ENCODE data around the gene CEACAM1. TPM values are rescaled to one million over a fixed set of nuclear protein-coding genes. Genes with fewer than 3 reads are reported as not detected.
"Not testable (repeated sequence)": the region's sequence is repeated elsewhere in the genome, so short reads cannot be mapped to it uniquely, and the experiment has no call there.

CEACAM1 gene
- total and polyA plus RNA-seq, 2 donors from 2014 or later = 33.1 to 34.3 TPM

- no peak overlapping the region for H3K4me3 ChIP-seq (ENCODE audit: low read length in 3 of 3)
- no peaks in the 10 kb centered on the region for H3K27me3 ChIP-seq (ENCODE audit: control insufficient read depth, insufficient read depth, low read length)
- H3K4me1 ChIP-seq (ENCODE audit: control insufficient read depth in 2 of 3, insufficient read depth in 2 of 3, low read depth in 1 of 3, low read length in 3 of 3) = no peaks in the 10 kb centered on the region
- no peak overlapping the region for H3K9ac ChIP-seq (ENCODE audit: low read length in 3 of 3)
- no peak for TF ChIP-seq CTCF (IDR thresholded peaks at IDR 0.05; ENCODE audit: borderline replicate concordance, extremely low read depth, insufficient read depth)
- no peak for FAIRE-seq
- intact Hi-C loops (cut with DNase I) = no loop called here
- H3K36me3 ChIP-seq (ENCODE audit: control insufficient read depth in 2 of 3, insufficient read depth in 3 of 3, low read length in 3 of 3) = peaks cover 0 to 6% (median 0%) of the 10 kb centered on the region in 3 donors
- DNase-seq = no peak
- H3K9me3 ChIP-seq (ENCODE audit: control insufficient read depth in 2 of 3, insufficient read depth in 1 of 3, low read length in 3 of 3) = no peaks in the 10 kb centered on the region
- no peak overlapping the region for H3K27ac ChIP-seq (ENCODE audit: low read depth in 2 of 2, low read length in 2 of 2)
Observed at GRCh38 chr19:42508892-42509444, 19.3 kb downstream of the CEACAM1 start.

DNA sequence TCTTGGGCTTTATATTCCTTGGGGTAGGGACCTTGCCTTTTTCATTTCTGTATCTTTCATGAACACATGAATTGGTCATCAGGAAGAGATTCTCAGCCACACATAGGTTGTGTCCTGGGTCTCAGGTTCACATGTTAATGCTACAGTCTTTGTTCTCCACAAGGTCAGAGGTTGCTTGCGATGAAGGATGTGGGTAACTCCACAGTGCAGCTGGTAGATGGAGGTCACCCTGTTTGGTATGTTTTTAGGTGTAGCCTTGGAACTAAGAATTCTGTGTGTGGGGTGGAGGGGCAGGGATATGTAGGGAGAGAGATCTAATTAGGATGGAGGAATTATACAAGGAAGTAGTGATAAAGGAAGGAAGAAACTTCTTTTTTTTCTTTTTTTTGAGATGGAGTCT is 23.2 kb downstream of the CEACAM1 start:
- Histone ChIP-seq H3K9ac (ENCODE audit: low read length in 3 of 3) (no peak overlapping the region), H3K27me3 (ENCODE audit: control insufficient read depth, insufficient read depth, low read length) (no peaks in the 10 kb centered on the region), H3K4me3 (ENCODE audit: low read length in 3 of 3) (no peak overlapping the region), H3K27ac (ENCODE audit: low read depth in 2 of 2, low read length in 2 of 2) (no peak overlapping the region), H3K36me3 (ENCODE audit: control insufficient read depth in 2 of 3, insufficient read depth in 3 of 3, low read length in 3 of 3) (no peaks in the 10 kb centered on the region), H3K4me1 (ENCODE audit: control insufficient read depth in 2 of 3, insufficient read depth in 2 of 3, low read depth in 1 of 3, low read length in 3 of 3) (no peaks in the 10 kb centered on the region), H3K9me3 (ENCODE audit: control insufficient read depth in 2 of 3, insufficient read depth in 1 of 3, low read length in 3 of 3) (no peaks in the 10 kb centered on the region)
- TF ChIP-seq CTCF (IDR thresholded peaks at IDR 0.05; ENCODE audit: borderline replicate concordance, extremely low read depth, insufficient read depth) = no peak
- FAIRE-seq = no peak
- intact Hi-C loops (cut with DNase I) = no loop called here
- no peak for DNase-seq

GRCh38 chr19:42501733-42502132 is 26.5 kb downstream of the CEACAM1 start:
- no peak for FAIRE-seq
- Histone ChIP-seq H3K4me1 (ENCODE audit: control insufficient read depth in 2 of 3, insufficient read depth in 2 of 3, low read depth in 1 of 3, low read length in 3 of 3) (peaks cover 3 to 27% (median 18%) of the 10 kb centered on the region in 3 donors), H3K9me3 (ENCODE audit: control insufficient read depth in 2 of 3, insufficient read depth in 1 of 3, low read length in 3 of 3) (no peaks in the 10 kb centered on the region), H3K36me3 (ENCODE audit: control insufficient read depth in 2 of 3, insufficient read depth in 3 of 3, low read length in 3 of 3) (no peaks in the 10 kb centered on the region), H3K27ac (ENCODE audit: low read depth in 2 of 2, low read length in 2 of 2) (no peak overlapping the region), H3K27me3 (ENCODE audit: control insufficient read depth, insufficient read depth, low read length) (no peaks in the 10 kb centered on the region), H3K9ac (ENCODE audit: low read length in 3 of 3) (no peak overlapping the region), H3K4me3 (ENCODE audit: low read length in 3 of 3) (no peak overlapping the region)
- intact Hi-C loops (cut with DNase I) = no loop called here
- no peak for DNase-seq
- no peak for TF ChIP-seq CTCF (IDR thresholded peaks at IDR 0.05; ENCODE audit: borderline replicate concordance, extremely low read depth, insufficient read depth)

GRCh38 chr19:42501243-42501642 is 27.0 kb downstream of the CEACAM1 start:
- H3K27me3 ChIP-seq (ENCODE audit: control insufficient read depth, insufficient read depth, low read length); H3K4me3 ChIP-seq (ENCODE audit: low read length in 3 of 3); H3K27ac ChIP-seq (ENCODE audit: low read depth in 2 of 2, low read length in 2 of 2); FAIRE-seq; DNase-seq; H3K36me3 ChIP-seq (ENCODE audit: control insufficient read depth in 2 of 3, insufficient read depth in 3 of 3, low read length in 3 of 3); H3K9ac ChIP-seq (ENCODE audit: low read length in 3 of 3); H3K9me3 ChIP-seq (ENCODE audit: control insufficient read depth in 2 of 3, insufficient read depth in 1 of 3, low read length in 3 of 3); intact Hi-C loops (cut with DNase I): not testable (repeated sequence)
- H3K4me1 ChIP-seq (ENCODE audit: control insufficient read depth in 2 of 3, insufficient read depth in 2 of 3, low read depth in 1 of 3, low read length in 3 of 3) = peaks cover 3 to 32% (median 20%) of the 10 kb centered on the region in 3 donors
